GM21576 (cell line): Measurements from ENCODE around the gene ITPR3.
A peak's percentile ranks its signal among the peaks of the same experiment; 100 is the strongest.

ENCODE experiments used
- ATAC-seq: cut with Tn5 transposase; IDR thresholded peaks from one replicate; pipeline ENCODE4 v1.9.1; 2021; ENCODE audit warnings: mild to moderate bottlenecking, moderate library complexity; ENCODE audit not compliant: unreplicated experiment

Gene ITPR3

GRCh38 chr6:33633462-33634158, 12.5 kb downstream of the ITPR3 start:
- peak; percentile 45 for ATAC-seq

GRCh38 chr6:33634161-33634727, 13.1 kb downstream of the ITPR3 start:
- ATAC-seq: peak; percentile 18

- no peak for ATAC-seq
These were observed 13.8 kb downstream of the ITPR3 start for GRCh38 chr6:33634946-33635345.

- no peak for ATAC-seq
These were observed 15.5 kb downstream of the ITPR3 start for GRCh38 chr6:33636655-33637054.

- ATAC-seq: no peak
These were observed 17.4 kb downstream of the ITPR3 start for GRCh38 chr6:33638556-33638955.

GRCh38 chr6:33639559-33639958, 18.4 kb downstream of the ITPR3 start:
- no peak for ATAC-seq

GRCh38 chr6:33640361-33640760, 19.2 kb downstream of the ITPR3 start:
- no peak for ATAC-seq

GRCh38 chr6:33641144-33641543, 20.0 kb downstream of the ITPR3 start:
- no peak for ATAC-seq

GRCh38 chr6:33641602-33642001, 20.5 kb downstream of the ITPR3 start:
- no peak for ATAC-seq

- ATAC-seq: no peak
These were observed 21.8 kb downstream of the ITPR3 start for GRCh38 chr6:33642897-33643296.

GRCh38 chr6:33651403-33651802, 30.3 kb downstream of the ITPR3 start:
- no peak for ATAC-seq

GRCh38 chr6:33652002-33652401, 30.9 kb downstream of the ITPR3 start:
- ATAC-seq: no peak

- no peak for ATAC-seq
These were observed 33.9 kb downstream of the ITPR3 start for GRCh38 chr6:33654831-33655554.

GRCh38 chr6:33656844-33657243, 35.7 kb downstream of the ITPR3 start:
- ATAC-seq: no peak

- ATAC-seq: no peak
These were observed 38.0 kb downstream of the ITPR3 start for GRCh38 chr6:33658982-33659689.

- no peak for ATAC-seq
These were observed 38.9 kb downstream of the ITPR3 start for GRCh38 chr6:33659986-33660385.

GRCh38 chr6:33661106-33661838, 40.1 kb downstream of the ITPR3 start:
- ATAC-seq: no peak

- no peak for ATAC-seq
These were observed 41.2 kb downstream of the ITPR3 start for GRCh38 chr6:33662318-33662717.

- no peak for ATAC-seq
These were observed 41.9 kb downstream of the ITPR3 start for GRCh38 chr6:33663028-33663427.

- ATAC-seq: no peak
These were observed 42.8 kb downstream of the ITPR3 start for GRCh38 chr6:33663727-33664449.
